ENCODE results near the gene NOX4.
"Not testable (repeated sequence)": the region's sequence is repeated elsewhere in the genome, so short reads cannot be mapped to it uniquely, and the experiment has no call there.

Gene NOX4

DNA sequence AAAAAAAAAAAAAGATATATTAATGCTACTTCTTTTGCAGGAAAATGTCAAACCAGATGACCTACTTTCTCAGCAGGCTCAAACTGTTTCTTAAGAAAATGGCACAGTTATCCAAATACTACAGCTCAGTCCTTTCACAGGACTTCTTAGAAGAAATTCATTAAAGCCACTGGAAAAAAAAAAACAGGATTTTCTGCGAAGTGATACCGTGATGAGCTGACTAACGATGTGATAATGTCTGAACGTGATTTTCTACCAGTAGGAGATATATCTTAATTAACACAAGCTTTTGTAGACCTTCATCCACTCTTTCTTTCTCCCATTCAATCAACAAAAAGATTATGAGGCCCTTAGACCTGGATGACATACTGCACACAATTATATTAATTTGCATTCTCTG, 132.4 kb downstream of the NOX4 start:
- Histone ChIP-seq H4K20me1 (ENCODE audit: control insufficient read depth, insufficient read depth, low read depth, low read length) (no peaks in the 10 kb centered on the region), H3K27ac (ENCODE audit: low read depth, low read length) (no peak overlapping the region), H3K4me1 (ENCODE audit: control insufficient read depth, low read length) (no peaks in the 10 kb centered on the region), H3K36me3 (ENCODE audit: control insufficient read depth, low read length) (no peaks in the 10 kb centered on the region), H3K9me2 (replicated peaks; ENCODE audit: control insufficient read depth, low read length) (no peaks in the 10 kb centered on the region), H3K79me2 (ENCODE audit: control insufficient read depth, low read length) (no peaks in the 10 kb centered on the region), H3K4me3 (ENCODE audit: low read length) (no peak overlapping the region), H3K27me3 (ENCODE audit: control insufficient read depth, low read length) (no peaks in the 10 kb centered on the region), H3F3A (ENCODE audit: control insufficient read depth, insufficient read depth) (no peaks in the 10 kb centered on the region), H3K4me2 (ENCODE audit: low read length) (no peak overlapping the region), H3K9me3 (ENCODE audit: control insufficient read depth, insufficient read depth, low read length) (no peaks in the 10 kb centered on the region)
- no peak for TF ChIP-seq EZH2phosphoT487 (IDR thresholded peaks at IDR 0.05; ENCODE audit: borderline replicate concordance, low read length)
- TF ChIP-seq CTCF (IDR thresholded peaks at IDR 0.05; ENCODE audit: low read depth, low read length, poor library complexity, severe bottlenecking), result no peak

DNA sequence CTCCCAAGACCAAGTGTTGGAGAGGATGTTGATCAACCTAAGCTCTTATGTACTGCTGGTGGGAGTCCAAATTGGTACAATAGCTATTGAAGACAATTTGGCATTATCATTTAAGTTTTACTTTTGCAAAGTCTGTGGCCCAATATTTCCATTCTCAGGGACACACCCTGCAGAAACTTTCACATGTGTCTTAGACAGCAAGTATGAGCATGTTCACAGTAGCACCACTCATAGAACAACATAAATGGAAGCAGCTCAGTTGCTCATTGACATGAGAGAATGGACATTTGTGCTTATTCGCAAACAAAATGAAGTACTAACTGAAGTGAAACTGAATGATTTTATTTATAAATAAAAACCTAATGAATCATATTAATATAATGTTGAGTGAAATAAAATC, 135.5 kb downstream of the NOX4 start:
- Histone ChIP-seq H3K79me2 (ENCODE audit: control insufficient read depth, low read length) (no peaks in the 10 kb centered on the region), H3F3A (ENCODE audit: control insufficient read depth, insufficient read depth) (no peaks in the 10 kb centered on the region), H3K27ac (ENCODE audit: low read depth, low read length) (no peak overlapping the region), H3K9me2 (replicated peaks; ENCODE audit: control insufficient read depth, low read length) (no peaks in the 10 kb centered on the region), H3K36me3 (ENCODE audit: control insufficient read depth, low read length) (no peaks in the 10 kb centered on the region), H3K4me1 (ENCODE audit: control insufficient read depth, low read length) (no peaks in the 10 kb centered on the region), H4K20me1 (ENCODE audit: control insufficient read depth, insufficient read depth, low read depth, low read length) (no peaks in the 10 kb centered on the region), H3K4me2 (ENCODE audit: low read length) (no peak overlapping the region), H3K9me3 (ENCODE audit: control insufficient read depth, insufficient read depth, low read length) (no peaks in the 10 kb centered on the region), H3K4me3 (ENCODE audit: low read length) (no peak overlapping the region), H3K27me3 (ENCODE audit: control insufficient read depth, low read length) (no peaks in the 10 kb centered on the region)
- TF ChIP-seq EZH2phosphoT487 (IDR thresholded peaks at IDR 0.05; ENCODE audit: borderline replicate concordance, low read length) (no peak), CTCF (IDR thresholded peaks at IDR 0.05; ENCODE audit: low read depth, low read length, poor library complexity, severe bottlenecking) (no peak)

DNA sequence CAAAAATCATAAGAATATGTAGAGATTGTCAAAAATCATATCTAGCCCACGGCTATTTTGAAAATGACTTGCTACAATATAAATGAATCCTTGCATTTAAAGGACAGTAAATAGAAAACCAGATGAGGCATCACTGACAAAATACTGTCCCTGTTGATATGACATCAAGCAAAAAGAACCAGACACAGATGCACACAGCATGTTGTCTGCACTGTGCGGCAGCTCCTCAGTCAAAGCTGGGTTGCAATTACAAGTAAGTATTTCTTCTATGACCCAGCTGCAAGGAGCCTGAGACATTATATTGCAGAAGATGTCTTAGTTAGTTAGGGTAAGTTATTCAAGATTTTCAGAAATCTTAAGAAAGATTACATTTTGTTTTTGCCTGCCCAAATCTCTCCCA, 136.7 kb downstream of the NOX4 start:
- H3K27me3 ChIP-seq (ENCODE audit: control insufficient read depth, low read length); H3K4me3 ChIP-seq (ENCODE audit: low read length); H3K79me2 ChIP-seq (ENCODE audit: control insufficient read depth, low read length); H4K20me1 ChIP-seq (ENCODE audit: control insufficient read depth, insufficient read depth, low read depth, low read length); H3K4me2 ChIP-seq (ENCODE audit: low read length); H3K27ac ChIP-seq (ENCODE audit: low read depth, low read length); H3K9me3 ChIP-seq (ENCODE audit: control insufficient read depth, insufficient read depth, low read length); H3K36me3 ChIP-seq (ENCODE audit: control insufficient read depth, low read length); H3F3A ChIP-seq (ENCODE audit: control insufficient read depth, insufficient read depth); H3K9me2 ChIP-seq (replicated peaks; ENCODE audit: control insufficient read depth, low read length); H3K4me1 ChIP-seq (ENCODE audit: control insufficient read depth, low read length): not testable (repeated sequence)

DNA sequence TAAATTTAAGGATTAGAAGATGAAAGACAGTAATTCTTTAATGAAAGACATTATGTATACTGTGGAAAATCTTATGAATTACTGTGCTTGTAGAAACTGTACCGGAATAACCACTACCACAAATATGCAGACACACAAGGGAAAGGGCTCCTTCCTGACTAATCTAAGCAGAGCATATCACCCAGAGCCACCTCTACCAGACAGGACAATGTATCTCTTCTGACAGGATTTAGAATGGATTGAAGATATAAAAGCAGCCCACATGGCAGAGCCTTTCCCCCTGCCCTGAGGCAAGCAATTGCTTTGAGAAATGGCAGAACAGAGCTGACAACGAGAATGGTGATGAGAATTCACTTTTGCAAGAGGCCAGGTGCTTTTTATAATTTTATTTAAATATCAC, 144.1 kb downstream of the NOX4 start:
- Histone ChIP-seq H3K36me3 (ENCODE audit: control insufficient read depth, low read length) (no peaks in the 10 kb centered on the region), H3K9me3 (ENCODE audit: control insufficient read depth, insufficient read depth, low read length) (no peaks in the 10 kb centered on the region), H4K20me1 (ENCODE audit: control insufficient read depth, insufficient read depth, low read depth, low read length) (no peaks in the 10 kb centered on the region), H3K79me2 (ENCODE audit: control insufficient read depth, low read length) (no peaks in the 10 kb centered on the region), H3K27me3 (ENCODE audit: control insufficient read depth, low read length) (no peaks in the 10 kb centered on the region), H3K4me1 (ENCODE audit: control insufficient read depth, low read length) (no peaks in the 10 kb centered on the region), H3K4me3 (ENCODE audit: low read length) (no peak overlapping the region), H3F3A (ENCODE audit: control insufficient read depth, insufficient read depth) (no peaks in the 10 kb centered on the region), H3K4me2 (ENCODE audit: low read length) (no peak overlapping the region), H3K9me2 (replicated peaks; ENCODE audit: control insufficient read depth, low read length) (no peaks in the 10 kb centered on the region), H3K27ac (ENCODE audit: low read depth, low read length) (no peak overlapping the region)
- no peak for TF ChIP-seq EZH2phosphoT487 (IDR thresholded peaks at IDR 0.05; ENCODE audit: borderline replicate concordance, low read length)
- TF ChIP-seq CTCF (IDR thresholded peaks at IDR 0.05; ENCODE audit: low read depth, low read length, poor library complexity, severe bottlenecking), result no peak

Measured in DOHH2 (cell line).